NOMO-1 (cell line): ENCODE results near the gene LRP1B.
"Not testable (repeated sequence)": the region's sequence is repeated elsewhere in the genome, so short reads cannot be mapped to it uniquely, and the experiment has no call there.

Source experiments
- DNase-seq, 2 experiments: peaks; one replicate each; lab custom pipeline; 2025; ENCODE audit not compliant: unreplicated experiment in 2 of 2; lab: John Stamatoyannopoulos, UW

Gene LRP1B

DNA sequence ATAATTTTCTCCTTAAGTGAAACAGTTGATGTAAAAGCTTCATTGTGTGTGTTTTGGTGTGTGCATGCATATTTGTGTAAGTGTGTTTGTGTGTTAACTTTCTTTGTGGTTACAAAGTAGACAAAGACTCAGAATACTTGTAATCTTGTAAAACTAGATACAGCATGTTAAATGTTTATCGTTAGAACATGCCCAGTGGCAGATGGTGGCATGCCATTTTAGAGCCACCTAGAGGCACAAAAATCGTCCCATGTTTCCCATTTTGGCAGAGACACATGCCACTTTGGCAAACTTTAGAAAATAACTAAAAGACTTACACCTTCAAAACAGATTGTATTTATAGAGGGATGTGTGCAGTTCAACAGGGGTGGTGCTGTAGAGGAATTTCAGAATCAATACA is 224.1 kb downstream of the LRP1B start:
- no peak for DNase-seq

- DNase-seq: no peak
These were observed 230.0 kb downstream of the LRP1B start for GRCh38 chr2:141900826-141901225.

DNA sequence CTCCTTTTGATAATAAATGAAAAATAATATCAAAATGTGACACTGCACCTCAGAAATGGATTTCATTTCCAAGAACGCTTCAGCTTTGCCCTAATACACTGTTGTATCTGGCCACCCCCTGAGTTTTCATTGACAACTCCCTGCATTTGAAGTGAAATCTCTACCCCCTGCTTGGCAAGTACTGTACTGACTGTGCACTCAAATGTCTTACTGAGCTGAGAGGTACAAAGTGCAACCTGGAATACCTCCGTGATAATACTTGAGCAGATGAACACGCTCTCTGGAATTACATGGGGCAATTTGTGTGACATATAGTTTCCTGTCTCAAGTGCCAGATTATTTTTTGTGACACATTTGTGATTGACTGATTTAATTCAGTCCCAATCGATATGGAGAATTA is 231.1 kb downstream of the LRP1B start:
- DNase-seq: no peak

GRCh38 chr2:141889788-141890187 is 241.0 kb downstream of the LRP1B start:
- no peak for DNase-seq

DNA sequence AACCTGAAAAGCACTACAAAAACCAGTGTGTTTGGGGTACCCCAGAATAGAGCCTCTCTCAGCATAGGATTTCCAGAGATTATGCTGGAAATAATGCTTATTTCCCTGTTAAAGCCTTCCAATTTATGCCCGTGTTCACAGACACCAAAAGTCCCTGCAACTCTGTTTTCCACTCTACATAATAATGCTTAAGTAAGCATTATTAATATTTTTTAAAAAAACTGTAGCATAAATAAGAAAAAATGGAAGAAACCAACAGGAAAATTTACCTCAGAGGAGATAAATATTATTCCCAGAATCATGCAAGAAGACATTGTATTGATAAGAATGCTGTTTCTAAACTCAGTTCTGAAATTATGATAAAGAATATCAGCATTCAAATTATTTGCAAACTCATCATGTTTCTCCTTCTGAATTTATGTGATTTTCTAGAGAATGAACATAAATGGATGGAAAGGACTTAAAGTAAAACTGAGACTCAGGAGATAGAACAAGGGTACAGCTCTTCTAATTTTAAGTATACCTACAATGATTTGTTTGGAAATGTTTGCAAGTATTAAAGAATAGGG is 241.7 kb downstream of the LRP1B start:
- no peak for DNase-seq

DNA sequence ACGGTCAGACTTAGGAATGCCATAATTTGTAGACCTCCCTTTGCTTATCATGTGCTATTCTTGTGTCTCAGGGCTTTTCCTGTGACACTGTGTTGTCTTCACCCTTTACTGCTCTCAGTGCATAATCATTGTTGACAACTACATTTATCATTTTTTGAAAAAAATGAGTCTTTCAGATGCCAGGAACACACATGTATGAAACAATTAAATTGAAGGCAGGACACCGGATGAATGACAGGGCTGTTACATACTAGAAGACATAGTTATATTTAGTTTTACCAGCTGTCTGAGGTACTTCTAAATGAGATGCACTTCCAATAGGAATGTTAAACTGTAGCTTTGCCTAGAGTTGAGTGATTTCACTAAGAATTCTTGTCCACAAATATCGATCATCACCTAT is 243.5 kb downstream of the LRP1B start:
- no peak for DNase-seq

- DNase-seq: no peak
These were observed 252.8 kb downstream of the LRP1B start for GRCh38 chr2:141878016-141878415.

- no peak for DNase-seq
These were observed 258.7 kb downstream of the LRP1B start for GRCh38 chr2:141871913-141872634.

DNA sequence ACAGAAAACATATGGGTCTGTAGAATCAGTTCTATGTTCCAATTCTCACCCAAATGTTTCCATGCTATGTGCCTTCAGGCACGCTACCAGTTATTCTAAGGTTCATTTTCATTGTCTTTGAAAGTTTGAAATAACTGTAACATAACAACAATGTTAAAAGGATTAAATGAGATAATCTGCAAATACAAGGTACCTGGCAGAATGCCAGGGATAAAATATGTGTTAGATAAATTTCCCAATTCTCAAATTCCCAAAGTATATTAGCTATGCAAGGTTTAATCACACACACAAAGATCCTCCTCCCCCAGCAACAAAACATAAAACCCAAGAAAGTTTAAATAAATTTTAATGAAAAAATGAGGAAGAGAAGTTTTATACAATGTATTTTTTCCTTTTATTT is 261.2 kb downstream of the LRP1B start:
- DNase-seq: no peak

GRCh38 chr2:141863964-141864363 is 266.9 kb downstream of the LRP1B start:
- DNase-seq: no peak

GRCh38 chr2:141856215-141856919 is 274.4 kb downstream of the LRP1B start:
- no peak for DNase-seq

GRCh38 chr2:141848191-141848590 is 282.6 kb downstream of the LRP1B start:
- no peak for DNase-seq

DNA sequence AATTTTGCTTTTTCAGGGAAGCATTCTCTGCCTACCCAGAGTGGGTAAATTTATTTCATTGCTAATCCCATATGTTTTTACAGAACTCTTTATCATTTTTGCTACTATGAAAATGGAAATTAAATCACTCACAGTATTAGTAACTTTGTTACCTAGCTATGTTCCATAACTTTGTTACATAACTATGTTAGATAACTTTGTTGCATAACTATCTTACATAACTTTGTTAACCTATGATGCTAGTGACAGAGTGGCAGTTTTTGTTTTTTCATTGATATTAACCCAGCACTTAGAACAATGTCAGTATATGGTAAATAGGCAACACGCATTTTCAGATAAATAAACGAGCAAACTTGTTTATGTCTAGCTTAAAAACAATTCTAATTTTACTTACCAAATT is 286.6 kb downstream of the LRP1B start:
- DNase-seq: no peak

DNA sequence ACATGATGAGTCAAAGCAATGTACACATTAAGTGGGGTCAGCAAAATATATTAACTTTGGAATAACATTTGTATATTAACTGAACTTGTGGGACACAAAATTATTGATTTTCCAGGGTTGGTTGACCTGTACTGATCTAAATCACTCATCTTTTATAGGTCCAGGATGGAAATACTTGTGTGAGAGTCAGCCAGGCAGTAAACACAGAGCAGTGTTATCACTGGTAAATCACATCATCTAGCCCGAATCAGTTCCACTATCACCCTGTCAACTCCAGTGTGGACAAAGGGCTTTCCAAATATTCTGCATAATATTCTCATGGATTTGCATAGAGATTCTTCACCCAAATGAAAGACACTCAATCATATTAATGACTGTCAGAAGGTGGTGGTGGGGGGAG is 295.7 kb downstream of the LRP1B start:
- no peak for DNase-seq

DNA sequence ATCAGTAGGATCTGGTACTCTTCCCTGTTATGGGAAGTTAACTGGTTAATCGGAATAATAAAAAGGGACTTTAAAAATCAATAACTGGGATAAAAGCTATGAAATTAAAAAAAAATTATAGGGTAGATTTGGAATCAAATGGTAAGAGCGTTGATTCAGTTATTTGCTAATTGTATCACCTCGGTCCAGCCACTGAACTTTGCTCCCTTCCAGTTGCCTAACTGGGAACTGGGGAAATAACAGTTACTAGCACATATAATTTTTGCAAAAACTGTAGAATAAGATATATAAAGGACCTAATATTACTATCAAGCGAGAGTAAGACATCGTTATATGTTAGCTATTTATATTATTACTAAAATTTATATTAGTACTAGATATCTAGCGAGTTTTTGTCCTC is 302.1 kb downstream of the LRP1B start:
- no peak for DNase-seq

DNA sequence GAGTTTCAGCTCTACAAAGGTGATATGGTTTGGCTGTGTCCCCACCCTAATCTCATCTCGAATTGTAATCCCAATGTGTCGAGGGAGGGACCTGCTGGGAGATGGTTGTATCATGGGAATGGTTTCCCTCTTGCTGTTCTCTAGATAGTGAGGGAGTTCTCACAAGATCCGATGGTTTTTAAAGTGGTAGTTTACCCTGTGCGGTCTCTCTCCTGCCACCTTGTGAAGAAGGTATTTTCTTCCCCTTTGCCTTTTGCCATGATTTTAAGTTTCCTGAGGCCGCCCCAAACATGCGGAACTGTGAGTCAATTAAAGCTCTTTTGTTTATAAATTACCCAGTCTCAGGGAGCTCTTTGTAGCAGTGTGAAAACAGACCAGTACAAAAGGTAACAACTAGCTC is 306.0 kb downstream of the LRP1B start:
- DNase-seq: no peak

GRCh38 chr2:141820893-141821292 is 309.9 kb downstream of the LRP1B start:
- DNase-seq: no peak

GRCh38 chr2:141815320-141815719 is 315.5 kb downstream of the LRP1B start:
- DNase-seq: not testable (repeated sequence)

DNA sequence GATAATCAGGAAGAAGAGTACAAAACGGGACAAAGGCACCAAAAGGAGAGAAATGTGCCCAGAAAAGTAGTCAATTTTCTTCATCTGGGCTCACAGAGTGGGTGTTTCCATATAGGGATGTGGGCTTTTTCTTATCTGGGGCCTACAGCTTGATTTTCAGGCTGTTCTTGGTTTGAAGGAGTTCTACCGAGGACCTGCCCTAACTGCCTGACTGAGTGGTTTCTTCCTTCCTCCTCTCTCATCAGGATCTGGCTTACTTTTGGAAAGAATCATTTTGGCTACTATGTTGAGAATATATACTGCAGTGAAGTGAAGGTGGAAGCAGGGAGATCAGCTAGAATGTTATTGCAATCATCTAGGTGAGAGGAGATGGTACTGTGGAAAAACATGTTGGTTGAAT is 316.7 kb downstream of the LRP1B start:
- no peak for DNase-seq

GRCh38 chr2:141810148-141810547 is 320.7 kb downstream of the LRP1B start:
- no peak for DNase-seq

GRCh38 chr2:141806090-141806489 is 324.7 kb downstream of the LRP1B start:
- DNase-seq: no peak

- DNase-seq: no peak
These were observed 325.5 kb downstream of the LRP1B start for GRCh38 chr2:141805302-141805701.
